K562 (cell line): ENCODE results near the gene CD300A. TPM values are rescaled to one million over a fixed set of nuclear protein-coding genes. Genes with fewer than 3 reads are reported as not detected.

Experiments
- BHLHE40 ChIP-seq: IDR thresholded peaks from 2 replicates; pipeline ENCODE4 v1.6.1; 2011; ENCODE audit warnings: low read length, improper control_type of control experiment
- CREB3 ChIP-seq: fragments of 450-650 bp; conservative IDR thresholded peaks from 2 replicates; pipeline ENCODE4 v1.6.1; 2016; ENCODE audit warnings: missing genetic modification characterization, low read depth, mild to moderate bottlenecking, missing compliant biosample characterization, moderate library complexity
- ETV6 ChIP-seq, 3 experiments: fragments of 150-350 bp in 1 of 3; sonication (generic) in 1 of 3; formaldehyde crosslinking in 1 of 3; IDR thresholded peaks; 2 replicates each; pipeline versions ENCODE4 v1.6.1 to v1.8.0; 2014 to 2022; ENCODE audit warnings: borderline replicate concordance in 2 of 3, low read depth in 2 of 3, antibody characterized with exemption in 1 of 3, low read length in 1 of 3, mild to moderate bottlenecking in 1 of 3, missing genetic modification reagents in 1 of 3
- FOS ChIP-seq: IDR thresholded peaks from 3 replicates; pipeline ENCODE4 v1.6.1; 2011; ENCODE audit not compliant: insufficient read length; ENCODE audit errors: extremely low read depth
- FOSL1 ChIP-seq: fragments of 200-800 bp; sonication (Bioruptor generic); conservative IDR thresholded peaks from 2 replicates; pipeline ENCODE4 v1.6.1; 2016; ENCODE audit warnings: missing genetic modification characterization, missing compliant biosample characterization
- GABPB2 ChIP-seq: fragments of 250-450 bp; sonication (Bioruptor Pico); conservative IDR thresholded peaks from 2 replicates; pipeline ENCODE4 v1.5.1; 2021; ENCODE audit warnings: mild to moderate bottlenecking
- PBX2 ChIP-seq, 2 experiments: IDR thresholded peaks in 1 of 2; conservative IDR thresholded peaks in 1 of 2; 2 replicates each; pipeline ENCODE4 v1.6.1; 2016; ENCODE audit warnings: low read depth in 2 of 2, mild to moderate bottlenecking in 1 of 2, missing compliant biosample characterization in 1 of 2, missing genetic modification characterization in 1 of 2, moderate library complexity in 1 of 2
- PTRF ChIP-seq: fragments of 450-650 bp; IDR thresholded peaks from 2 replicates; pipeline ENCODE4 v1.6.1; 2016; ENCODE audit warnings: mild to moderate bottlenecking, missing genetic modification characterization, missing compliant biosample characterization
- RAD51 ChIP-seq: fragments of 450-650 bp; IDR thresholded peaks from 2 replicates; pipeline ENCODE4 v1.7.1; 2016; ENCODE audit warnings: low read depth, mild to moderate bottlenecking, borderline replicate concordance
- STAG1 ChIP-seq: sonication (generic); formaldehyde crosslinking; IDR thresholded peaks from 2 replicates; pipeline ENCODE4 v1.5.0; 2020; ENCODE audit warnings: missing genetic modification reagents, borderline replicate concordance
- TFAP4 ChIP-seq: sonication (generic); formaldehyde crosslinking; IDR thresholded peaks from 2 replicates; pipeline ENCODE4 v1.8.0; 2022; ENCODE audit warnings: missing genetic modification reagents, mild to moderate bottlenecking, moderate library complexity, borderline replicate concordance
- TFE3 ChIP-seq: fragments of 450-650 bp; formaldehyde crosslinking; IDR thresholded peaks from 2 replicates; pipeline ENCODE4 v1.4.0; 2020; ENCODE audit warnings: mild to moderate bottlenecking, mixed read lengths
- USF1 ChIP-seq: sonication (generic); formaldehyde crosslinking; IDR thresholded peaks from 2 replicates; pipeline ENCODE4 v1.9.0; 2022; ENCODE audit warnings: mild to moderate bottlenecking, missing genetic modification reagents
- ZBED1 ChIP-seq: IDR thresholded peaks from 2 replicates; pipeline ENCODE4 v1.6.1; 2014
- ZBTB34 ChIP-seq: fragments of 250-450 bp; sonication (Bioruptor Pico); IDR thresholded peaks from 2 replicates; pipeline ENCODE4 v1.8.0; 2021; ENCODE audit warnings: mild to moderate bottlenecking, moderate library complexity
- polyA plus RNA-seq, 8 experiments: library from polyadenylated mRNA; depleted of rRNA in 4 of 8; stranded (reverse) in 5 of 8; unstranded in 3 of 8; fragments of >200 nt; fragmentation: Nextera tagmentation in 2 of 8; fragmentation: Illumina TruSeq in 1 of 8; extraction: Ambion mirVana in 2 of 8; extraction: Trizol in 1 of 8; gene quantifications; 2 replicates each; pipeline versions ENCODE4 v1.2.1 to v1.2.3, GENCODE V29; 2011 to 2014; ENCODE audit warnings: inconsistent platforms in 1 of 8, missing spikeins in 1 of 8
- total RNA-seq, 7 experiments: library from RNA; depleted of rRNA in 6 of 7; stranded (reverse); fragments of >200 nt in 6 of 7; fragmentation: Illumina TruSeq in 2 of 7; extraction: Trizol in 2 of 7; gene quantifications; 2 replicates each; pipeline versions ENCODE4 v1.2.1 to v1.2.3, GENCODE V29; 2011 to 2021; ENCODE audit warnings: low replicate concordance in 1 of 7

CD300A gene
- total and polyA plus RNA-seq, 9 of the 15 experiments (the other 6 are each of a cell fraction or from before 2014, with no cell fraction given): 0.21 to 1.7 (median 0.41) TPM; not detected in 1

- TF ChIP-seq TFE3 (CRISPR knock-in tag): peak; percentile 96
- TF ChIP-seq PTRF (tag): no peak
- TF ChIP-seq FOSL1: peak; percentile 90
- TF ChIP-seq TFAP4 (CRISPR knock-in tag): peak; percentile 74
- TF ChIP-seq CREB3 (tag): no peak
- TF ChIP-seq BHLHE40: peak; percentile 57
- peak; percentile 96 for TF ChIP-seq USF1 (CRISPR knock-in tag)
- no peak for TF ChIP-seq GABPB2
- TF ChIP-seq ETV6 (IDR thresholded peaks at IDR 0.05; ENCODE audit: borderline replicate concordance in 1 of 2, low read depth in 2 of 2, low read length in 1 of 2): peak in 1 of 2 experiments; percentile 30; a peak in 1 of 4 replicates
- no peak; the same call in 1 of the 2 replicates for TF ChIP-seq ETV6 (CRISPR knock-in tag; IDR thresholded peaks at IDR 0.05; ENCODE audit: borderline replicate concordance)
- TF ChIP-seq ZBTB34 (CRISPR knock-in tag): no peak
- TF ChIP-seq FOS: peak; percentile 60
- no peak for TF ChIP-seq ZBED1
- TF ChIP-seq PBX2 (CRISPR knock-in tag; IDR thresholded peaks at IDR 0.05; ENCODE audit: low read depth): no peak
- TF ChIP-seq PBX2 (tag; conservative IDR thresholded peaks at IDR 0.05; ENCODE audit: low read depth): peak; percentile 34; the same call in 1 of the 2 replicates
- peak; percentile 97 for TF ChIP-seq RAD51
- TF ChIP-seq STAG1 (CRISPR knock-in tag): no peak
These were observed 47.7 kb downstream of the CD300A start (continued) for GRCh38 chr17:74513987-74514631.
